ENCODE data around the gene TIGD1.

The TIGD1 gene

DNA sequence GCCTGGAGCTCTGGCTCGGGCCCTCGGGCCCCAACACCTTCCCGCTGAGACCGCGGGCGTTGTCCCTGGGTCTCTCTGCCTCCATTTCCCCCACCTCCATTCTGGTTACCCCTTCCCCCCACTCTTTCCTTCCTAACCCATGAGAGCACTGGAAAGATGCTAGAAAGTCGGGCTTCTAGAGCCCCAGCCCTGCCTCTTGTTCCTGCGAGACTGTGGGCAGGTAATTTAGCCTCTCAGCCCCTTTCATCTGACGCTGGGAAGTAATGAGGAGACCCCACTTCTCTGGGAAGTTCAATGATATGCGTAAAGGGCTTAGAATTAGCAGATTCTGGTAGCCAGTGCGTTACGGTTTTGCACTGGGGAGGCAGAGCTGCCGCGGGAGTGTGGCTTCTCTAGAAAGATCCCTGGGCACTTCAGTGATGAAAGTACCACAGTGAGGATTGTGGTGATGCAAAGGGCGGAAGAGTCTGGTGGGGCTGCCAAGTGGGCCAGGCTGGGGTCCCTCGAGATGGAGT is 46.5 kb downstream of the TIGD1 start:
- no peak overlapping the region for H3K27ac ChIP-seq (ENCODE audit: low read length)
- H3K27me3 ChIP-seq (ENCODE audit: low read depth, low read length), result no peaks in the 10 kb centered on the region
- no peaks in the 10 kb centered on the region for H3K9me3 ChIP-seq (ENCODE audit: insufficient read depth, low read length)
- TF ChIP-seq EZH2phosphoT487 (IDR thresholded peaks at IDR 0.05; ENCODE audit: low read depth), result no peak
- TF ChIP-seq, protein P1, sequence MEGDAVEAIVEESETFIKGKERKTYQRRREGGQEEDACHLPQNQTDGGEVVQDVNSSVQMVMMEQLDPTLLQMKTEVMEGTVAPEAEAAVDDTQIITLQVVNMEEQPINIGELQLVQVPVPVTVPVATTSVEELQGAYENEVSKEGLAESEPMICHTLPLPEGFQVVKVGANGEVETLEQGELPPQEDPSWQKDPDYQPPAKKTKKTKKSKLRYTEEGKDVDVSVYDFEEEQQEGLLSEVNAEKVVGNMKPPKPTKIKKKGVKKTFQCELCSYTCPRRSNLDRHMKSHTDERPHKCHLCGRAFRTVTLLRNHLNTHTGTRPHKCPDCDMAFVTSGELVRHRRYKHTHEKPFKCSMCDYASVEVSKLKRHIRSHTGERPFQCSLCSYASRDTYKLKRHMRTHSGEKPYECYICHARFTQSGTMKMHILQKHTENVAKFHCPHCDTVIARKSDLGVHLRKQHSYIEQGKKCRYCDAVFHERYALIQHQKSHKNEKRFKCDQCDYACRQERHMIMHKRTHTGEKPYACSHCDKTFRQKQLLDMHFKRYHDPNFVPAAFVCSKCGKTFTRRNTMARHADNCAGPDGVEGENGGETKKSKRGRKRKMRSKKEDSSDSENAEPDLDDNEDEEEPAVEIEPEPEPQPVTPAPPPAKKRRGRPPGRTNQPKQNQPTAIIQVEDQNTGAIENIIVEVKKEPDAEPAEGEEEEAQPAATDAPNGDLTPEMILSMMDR (IDR thresholded peaks at IDR 0.05; ENCODE audit: low read depth, low read length), result no peak
- no peaks in the 10 kb centered on the region for H3K4me1 ChIP-seq (ENCODE audit: low read length)
- H3K79me2 ChIP-seq (ENCODE audit: low read length), result no peaks in the 10 kb centered on the region
- H3K4me2 ChIP-seq (ENCODE audit: low read length), result no peak overlapping the region
- no peak overlapping the region for H2AFZ ChIP-seq (ENCODE audit: low read depth, low read length)
- no peak overlapping the region for H3K9ac ChIP-seq (ENCODE audit: low read length)
- no peak overlapping the region for H3K4me3 ChIP-seq (ENCODE audit: low read length)
- H4K20me1 ChIP-seq (ENCODE audit: insufficient read depth, low read length), result no peaks in the 10 kb centered on the region
- H3K36me3 ChIP-seq (replicated peaks; ENCODE audit: low read depth, low read length), result no peaks in the 10 kb centered on the region

DNA sequence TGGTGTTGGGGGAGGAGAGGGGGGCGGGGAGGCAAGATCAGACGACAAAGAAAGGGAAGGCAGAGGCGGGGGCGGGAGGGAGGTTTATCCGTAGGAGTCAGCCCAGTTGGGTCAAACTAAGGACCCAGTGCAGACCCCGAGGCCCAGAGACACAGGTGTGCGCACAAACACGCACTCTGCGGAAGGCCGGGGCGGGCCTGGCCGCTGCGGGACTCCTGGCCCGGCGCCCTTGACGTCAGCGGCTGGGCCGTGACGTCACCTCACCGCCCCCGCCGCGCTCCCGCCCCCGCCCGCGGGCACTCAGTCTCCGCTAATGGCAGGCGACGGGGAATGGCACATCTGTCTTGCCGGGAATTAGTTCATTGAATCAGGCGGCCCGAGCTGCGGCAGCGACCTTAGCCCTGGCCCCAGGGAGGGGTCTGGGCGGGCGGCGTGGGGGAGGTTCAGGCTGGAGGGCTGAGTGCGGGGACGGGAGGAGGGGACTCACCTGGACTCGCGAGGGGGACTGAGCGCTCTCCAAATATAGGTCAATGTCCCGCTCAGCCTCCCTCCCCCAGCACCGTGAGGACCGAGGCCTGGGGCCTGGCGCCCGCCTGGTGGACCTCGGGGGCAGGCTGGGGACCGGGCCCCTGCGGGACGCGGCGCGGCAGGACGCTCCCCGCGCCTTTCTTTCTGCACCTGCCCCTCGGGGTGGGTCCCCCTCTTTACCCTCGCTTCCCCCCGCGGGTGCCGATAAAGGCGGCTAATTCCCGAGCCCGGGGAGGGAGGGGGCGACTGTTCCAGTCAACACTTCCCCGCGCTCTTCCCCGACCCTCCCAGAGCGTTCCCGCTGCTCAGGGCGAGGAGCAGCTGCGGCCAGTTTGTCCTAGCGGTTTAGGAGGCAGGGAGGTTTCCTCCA is 47.2 kb downstream of the TIGD1 start:
- H3K4me1 ChIP-seq (ENCODE audit: low read length), result no peaks in the 10 kb centered on the region
- H3K79me2 ChIP-seq (ENCODE audit: low read length), result no peaks in the 10 kb centered on the region
- H3K4me2 ChIP-seq (ENCODE audit: low read length), result no peak overlapping the region
- no peak overlapping the region for H3K9ac ChIP-seq (ENCODE audit: low read length)
- no peak for TF ChIP-seq EZH2phosphoT487 (IDR thresholded peaks at IDR 0.05; ENCODE audit: low read depth)
- TF ChIP-seq, protein P1 (IDR thresholded peaks at IDR 0.05; ENCODE audit: low read depth, low read length), result no peak
- H3K9me3 ChIP-seq (ENCODE audit: insufficient read depth, low read length), result no peaks in the 10 kb centered on the region
- no peak overlapping the region for H3K4me3 ChIP-seq (ENCODE audit: low read length)
- H4K20me1 ChIP-seq (ENCODE audit: insufficient read depth, low read length), result no peaks in the 10 kb centered on the region
- H3K36me3 ChIP-seq (replicated peaks; ENCODE audit: low read depth, low read length), result no peaks in the 10 kb centered on the region
- H3K27me3 ChIP-seq (ENCODE audit: low read depth, low read length), result no peaks in the 10 kb centered on the region
- no peak overlapping the region for H2AFZ ChIP-seq (ENCODE audit: low read depth, low read length)
- H3K27ac ChIP-seq (ENCODE audit: low read length), result no peak overlapping the region

DNA sequence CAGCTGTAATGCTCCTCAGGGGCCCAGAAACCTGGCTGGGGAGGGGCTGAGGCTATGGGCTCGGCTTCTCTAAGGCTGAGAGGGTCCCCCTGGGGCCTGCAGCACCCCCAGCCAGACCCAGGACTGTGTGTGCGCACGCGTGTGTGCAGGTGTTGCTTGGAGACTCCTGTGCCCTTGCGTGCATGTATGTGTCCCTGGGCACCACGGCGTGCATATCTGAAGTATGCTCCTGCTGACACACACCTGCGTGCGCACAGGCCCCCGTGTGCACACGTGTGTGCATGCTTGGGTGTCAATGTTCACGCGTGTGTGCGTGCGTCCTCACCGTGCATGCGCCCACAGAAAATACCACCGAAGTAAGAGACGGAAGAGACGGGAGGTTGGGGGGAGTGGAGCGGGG is 47.8 kb downstream of the TIGD1 start:
- Histone ChIP-seq H3K4me2 (ENCODE audit: low read length) (no peak overlapping the region), H4K20me1 (ENCODE audit: insufficient read depth, low read length) (no peaks in the 10 kb centered on the region), H3K27me3 (ENCODE audit: low read depth, low read length) (no peaks in the 10 kb centered on the region), H3K79me2 (ENCODE audit: low read length) (no peaks in the 10 kb centered on the region), H2AFZ (ENCODE audit: low read depth, low read length) (no peak overlapping the region), H3K36me3 (replicated peaks; ENCODE audit: low read depth, low read length) (no peaks in the 10 kb centered on the region), H3K4me1 (ENCODE audit: low read length) (no peaks in the 10 kb centered on the region), H3K9ac (ENCODE audit: low read length) (no peak overlapping the region), H3K9me3 (ENCODE audit: insufficient read depth, low read length) (no peaks in the 10 kb centered on the region), H3K4me3 (ENCODE audit: low read length) (no peak overlapping the region), H3K27ac (ENCODE audit: low read length) (no peak overlapping the region)
- TF ChIP-seq, protein P1 (IDR thresholded peaks at IDR 0.05; ENCODE audit: low read depth, low read length), result no peak
- no peak for TF ChIP-seq EZH2phosphoT487 (IDR thresholded peaks at IDR 0.05; ENCODE audit: low read depth)

GRCh38 chr2:232501794-232502390 is 48.5 kb downstream of the TIGD1 start:
- no peak overlapping the region for H3K4me3 ChIP-seq (ENCODE audit: low read length)
- no peak overlapping the region for H3K27ac ChIP-seq (ENCODE audit: low read length)
- H3K79me2 ChIP-seq (ENCODE audit: low read length), result no peaks in the 10 kb centered on the region
- no peaks in the 10 kb centered on the region for H4K20me1 ChIP-seq (ENCODE audit: insufficient read depth, low read length)
- no peak overlapping the region for H3K9ac ChIP-seq (ENCODE audit: low read length)
- H3K4me1 ChIP-seq (ENCODE audit: low read length), result no peaks in the 10 kb centered on the region
- no peak overlapping the region for H2AFZ ChIP-seq (ENCODE audit: low read depth, low read length)
- no peaks in the 10 kb centered on the region for H3K27me3 ChIP-seq (ENCODE audit: low read depth, low read length)
- TF ChIP-seq EZH2phosphoT487 (IDR thresholded peaks at IDR 0.05; ENCODE audit: low read depth), result no peak
- TF ChIP-seq, protein P1 (IDR thresholded peaks at IDR 0.05; ENCODE audit: low read depth, low read length), result no peak
- no peaks in the 10 kb centered on the region for H3K36me3 ChIP-seq (replicated peaks; ENCODE audit: low read depth, low read length)
- no peak overlapping the region for H3K4me2 ChIP-seq (ENCODE audit: low read length)
- H3K9me3 ChIP-seq (ENCODE audit: insufficient read depth, low read length), result no peaks in the 10 kb centered on the region
